Lung (tissue), 12 donors: ENCODE measurements around the gene CNTN1. TPM values are rescaled to one million over a fixed set of nuclear protein-coding genes. Genes with fewer than 3 reads are reported as not detected.
"Not testable (repeated sequence)": the region's sequence is repeated elsewhere in the genome, so short reads cannot be mapped to it uniquely, and the experiment has no call there.

Experiments
- ATAC-seq: fragments of 200-7000 bp; cut with Tn5 transposase; one replicate; pipeline ENCODE4 v1.9.1; 2020; ENCODE audit warnings: moderate number of reproducible peaks; ENCODE audit not compliant: insufficient read depth, low FRiP score
- DNase-seq, 3 donors: peaks; one replicate each; pipeline ENCODE4 v3.0.0-alpha.2; 2013 to 2017
- H3K27ac ChIP-seq, 2 donors: one replicate each; pipeline ENCODE4 v1.5.1; 2013; ENCODE audit warnings: mild to moderate bottlenecking in 2 of 2, moderate library complexity in 2 of 2, control low read depth in 1 of 2, inconsistent platforms in 1 of 2, low read depth in 1 of 2, low read length in 1 of 2
- H3K27me3 ChIP-seq, 3 donors: one replicate each; pipeline ENCODE4 v1.5.1; 2013; ENCODE audit warnings: low read length in 2 of 3; ENCODE audit not compliant: control insufficient read depth in 3 of 3, insufficient read depth in 3 of 3
- H3K36me3 ChIP-seq, 4 donors: one replicate each; pipeline ENCODE4 v1.5.1; 2013; ENCODE audit warnings: low read length in 4 of 4, mild to moderate bottlenecking in 1 of 4, moderate library complexity in 1 of 4; ENCODE audit not compliant: control insufficient read depth in 4 of 4, insufficient read depth in 4 of 4
- H3K4me1 ChIP-seq, 5 donors: one replicate each; pipeline ENCODE4 v1.5.1; 2013; ENCODE audit warnings: low read length in 5 of 5, mild to moderate bottlenecking in 2 of 5, moderate library complexity in 1 of 5; ENCODE audit not compliant: control insufficient read depth in 5 of 5, insufficient read depth in 5 of 5
- H3K4me3 ChIP-seq: one replicate; pipeline ENCODE4 v1.5.1; 2013; ENCODE audit warnings: mild to moderate bottlenecking, control low read depth, moderate library complexity
- H3K9ac ChIP-seq, 2 donors: one replicate each; pipeline ENCODE4 v1.5.1; 2013; ENCODE audit warnings: low read length in 2 of 2, control low read depth in 1 of 2; ENCODE audit not compliant: insufficient read depth in 1 of 2
- H3K9me3 ChIP-seq, 4 donors: one replicate each; pipeline ENCODE4 v1.5.1; 2013; ENCODE audit warnings: low read length in 3 of 4, mild to moderate bottlenecking in 1 of 4, moderate library complexity in 1 of 4; ENCODE audit not compliant: control insufficient read depth in 4 of 4, insufficient read depth in 3 of 4
- CTCF ChIP-seq: IDR thresholded peaks from 2 replicates; pipeline ENCODE4 v1.5.1; 2012; ENCODE audit warnings: mild to moderate bottlenecking; ENCODE audit errors: control extremely low read depth, extremely low read depth
- WGBS, 2 donors: extraction: QIAGEN DNeasy Blood & Tissue Kit; methylation state at CpG; one replicate each; pipeline ENCODE4 v1.1.7; 2013; 5-methylcytosine and 5-hydroxymethylcytosine counted together
- polyA plus RNA-seq, 2 donors: library from polyadenylated mRNA; stranded (reverse); fragments of 200-250 nt; gene quantifications; one replicate each; pipeline ENCODE4 v1.2.1, GENCODE V29; 2013
- total RNA-seq, 2 donors: library from RNA; depleted of rRNA in 1 of 2; stranded (reverse); fragments of >200 nt in 1 of 2; gene quantifications; one replicate each; pipeline ENCODE4 v1.2.1, GENCODE V29; 2014 to 2021
- donor health status: control.
- donor health status: control.
- donor health status: Bipolar disorder and iron deficiency.
- donor health status: healthy.
- donor health status: DM: yes; HTN: yes; CAD: no.

The CNTN1 gene
- total and polyA plus RNA-seq, 4 donors = 0.10 to 47.6 (median 1.1) TPM

- 73 to 76% methylated on average over 3 of the region's 3 CpGs for WGBS, 2 donors
Observed at GRCh38 chr12:40735551-40736230, 43.5 kb downstream of the CNTN1 start.

GRCh38 chr12:40737416-40737815, 45.2 kb downstream of the CNTN1 start:
- not testable (repeated sequence) for H3K36me3 ChIP-seq, ATAC-seq, H3K4me3 ChIP-seq, H3K27me3 ChIP-seq, H3K9me3 ChIP-seq, H3K27ac ChIP-seq, H3K4me1 ChIP-seq, DNase-seq, H3K9ac ChIP-seq
- WGBS, 2 donors = 94% methylated on average over 4 of the region's 4 CpGs

More at GRCh38 chr12:40735551-40736230, 43.5 kb downstream of the CNTN1 start:
- Histone ChIP-seq H3K4me1 (no peaks in the 10 kb centered on the region), H3K27ac (no peak overlapping the region), H3K9ac (no peak overlapping the region), H3K9me3 (no peaks in the 10 kb centered on the region), H3K4me3 (no peak overlapping the region), H3K36me3 (no peaks in the 10 kb centered on the region), H3K27me3 (no peaks in the 10 kb centered on the region)
- no peak for DNase-seq
- ATAC-seq = no peak
- no peak for TF ChIP-seq CTCF

- H3K36me3 ChIP-seq = no peaks in the 10 kb centered on the region
- no peak overlapping the region for H3K4me3 ChIP-seq
- H3K4me1 ChIP-seq = no peaks in the 10 kb centered on the region
- H3K27me3 ChIP-seq = no peaks in the 10 kb centered on the region
- no peaks in the 10 kb centered on the region for H3K9me3 ChIP-seq
- ATAC-seq (no peak), DNase-seq (no peak)
- no peak for TF ChIP-seq CTCF
- no peak overlapping the region for H3K9ac ChIP-seq
- H3K27ac ChIP-seq = no peak overlapping the region
Observed at GRCh38 chr12:40738856-40739255, 46.6 kb downstream of the CNTN1 start.

GRCh38 chr12:40742041-40742440, 49.8 kb downstream of the CNTN1 start:
- TF ChIP-seq CTCF = no peak

More at GRCh38 chr12:40742041-40742440, 49.8 kb downstream of the CNTN1 start:
- WGBS, 2 donors = 56 to 80% methylated on average over 2 of the region's 2 CpGs
- ATAC-seq = no peak
- H3K27ac ChIP-seq = no peak overlapping the region
- no peak overlapping the region for H3K9ac ChIP-seq
- DNase-seq = no peak
- H3K36me3 ChIP-seq = no peaks in the 10 kb centered on the region
- H3K27me3 ChIP-seq = no peaks in the 10 kb centered on the region
- no peaks in the 10 kb centered on the region for H3K9me3 ChIP-seq
- H3K4me1 ChIP-seq = no peaks in the 10 kb centered on the region
- no peak overlapping the region for H3K4me3 ChIP-seq
